H7 (cell line): ENCODE measurements around the gene GALNT1. TPM values are rescaled to one million over a fixed set of nuclear protein-coding genes. Genes with fewer than 3 reads are reported as not detected.

Source experiments
- DNase-seq: peaks from one replicate; pipeline ENCODE4 v3.0.0; 2012
- H3K27me3 ChIP-seq: 2 replicates; pipeline ENCODE4 v1.6.0; 2011; ENCODE audit warnings: mild to moderate bottlenecking, low read length; ENCODE audit not compliant: control insufficient read depth, insufficient read depth
- H3K36me3 ChIP-seq: replicated peaks from 2 replicates; pipeline ENCODE4 v1.5.1; 2011; ENCODE audit warnings: low read length; ENCODE audit not compliant: control insufficient read depth, insufficient read depth
- H3K4me3 ChIP-seq: 2 replicates; pipeline ENCODE4 v1.5.1; 2011; ENCODE audit warnings: low read depth, mild to moderate bottlenecking, control low read depth, low read length, moderate library complexity; ENCODE audit not compliant: insufficient read depth
- total RNA-seq: library from RNA; depleted of rRNA; stranded (reverse); fragments of >200 nt; shearing (Covaris generic); gene quantifications from 2 replicates; pipeline ENCODE4 v1.2.3, GENCODE V29; 2014

The GALNT1 gene
- total RNA-seq, 1 experiment from 2014 or later = 83.3 TPM

DNA sequence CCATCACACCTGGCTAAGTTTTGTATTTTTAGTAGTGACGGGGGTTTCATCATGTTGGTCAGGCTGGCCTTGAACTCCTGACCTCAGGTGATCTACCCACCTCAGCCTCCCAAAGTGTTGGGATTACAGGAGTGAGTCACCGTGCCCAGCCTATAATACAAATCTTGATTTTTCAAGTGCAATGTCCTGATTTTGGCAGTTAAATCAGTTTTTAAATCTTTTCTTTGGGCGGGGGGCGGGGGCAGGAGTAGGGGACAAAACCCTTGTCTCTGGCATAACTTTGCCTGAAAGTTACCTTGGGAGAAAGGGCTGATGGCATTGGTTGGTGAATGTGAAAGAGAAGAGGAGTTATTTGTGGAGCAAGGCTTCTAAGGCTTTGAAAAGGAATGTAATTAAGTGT lies 12.3 kb downstream of the GALNT1 start:
- no peaks in the 10 kb centered on the region for H3K36me3 ChIP-seq
- no peaks in the 10 kb centered on the region for H3K27me3 ChIP-seq
- H3K4me3 ChIP-seq = no peak overlapping the region
- no peak for DNase-seq

DNA sequence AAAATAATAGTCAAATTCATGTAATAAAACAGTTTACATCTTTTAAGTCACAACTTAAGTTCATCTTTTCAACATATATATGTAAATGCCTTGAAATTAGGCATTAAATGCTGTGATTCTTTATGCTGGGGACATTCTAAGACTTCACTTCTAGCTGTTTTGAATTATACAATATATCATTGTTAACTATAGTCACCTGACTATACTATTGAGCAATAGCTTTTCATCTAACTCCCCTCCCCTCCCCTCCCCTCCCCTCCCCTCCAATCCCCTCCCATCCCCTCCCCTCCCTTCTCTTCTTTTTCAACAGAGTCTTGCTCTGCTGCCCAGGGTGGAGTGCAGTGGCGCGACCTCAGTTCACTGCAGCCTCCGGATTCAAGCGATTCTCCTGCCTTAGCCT lies 16.2 kb downstream of the GALNT1 start:
- Histone ChIP-seq H3K27me3 (no peaks in the 10 kb centered on the region), H3K36me3 (no peaks in the 10 kb centered on the region), H3K4me3 (no peak overlapping the region)
- no peak for DNase-seq

DNA sequence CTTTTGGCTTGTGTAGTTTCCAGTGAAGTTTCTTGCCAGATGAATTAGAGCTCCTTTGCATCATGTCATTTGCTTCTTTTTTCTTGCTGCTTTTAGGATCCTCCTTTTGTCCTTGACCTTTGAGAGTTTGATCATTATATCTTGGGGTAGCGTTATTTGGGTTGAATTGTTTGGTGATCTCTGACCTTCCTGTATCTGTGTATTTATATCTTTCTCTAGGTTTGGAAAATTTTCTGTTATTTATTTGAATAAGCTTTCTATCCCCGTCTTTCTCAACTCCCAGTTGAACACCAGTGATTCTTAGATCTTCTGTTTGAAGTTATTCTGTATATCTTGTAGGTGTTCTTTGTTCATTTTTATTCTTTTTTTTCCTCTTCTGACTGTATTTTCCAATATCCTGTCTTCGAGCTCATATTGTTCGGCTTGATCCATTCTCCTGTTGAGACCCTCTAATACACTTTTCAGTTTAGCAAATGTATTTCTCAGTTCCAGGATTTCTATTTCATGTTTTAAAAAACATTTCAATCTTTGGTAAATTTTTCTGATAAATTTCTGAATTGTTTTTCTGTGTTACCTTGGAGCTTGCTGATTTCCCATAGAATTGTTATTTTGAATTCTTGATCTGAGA lies 20.8 kb downstream of the GALNT1 start:
- Histone ChIP-seq H3K36me3 (no peaks in the 10 kb centered on the region), H3K4me3 (no peak overlapping the region), H3K27me3 (no peaks in the 10 kb centered on the region)
- DNase-seq = no peak

DNA sequence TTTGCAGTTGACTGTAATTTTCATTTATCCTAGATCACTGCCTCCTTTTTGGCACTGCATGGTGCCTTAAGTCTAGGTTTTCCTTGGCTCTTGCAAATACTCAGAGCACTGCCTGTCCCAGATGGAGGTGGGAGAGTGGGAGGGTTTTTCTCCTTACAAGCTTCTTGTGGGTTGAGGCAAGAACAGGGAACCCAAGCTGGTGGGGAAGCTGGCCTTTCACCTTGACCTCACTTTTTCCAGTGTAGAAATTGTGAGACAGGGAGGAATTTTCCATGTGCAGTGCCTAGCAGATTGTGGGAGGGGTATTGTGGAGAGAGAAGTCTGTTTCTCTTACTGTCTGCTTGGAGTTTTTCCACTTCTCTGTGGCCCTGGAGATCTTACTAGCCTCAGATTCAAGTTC lies 21.5 kb downstream of the GALNT1 start:
- DNase-seq = no peak
- H3K27me3 ChIP-seq = no peaks in the 10 kb centered on the region
- no peak overlapping the region for H3K4me3 ChIP-seq
- no peaks in the 10 kb centered on the region for H3K36me3 ChIP-seq

DNA sequence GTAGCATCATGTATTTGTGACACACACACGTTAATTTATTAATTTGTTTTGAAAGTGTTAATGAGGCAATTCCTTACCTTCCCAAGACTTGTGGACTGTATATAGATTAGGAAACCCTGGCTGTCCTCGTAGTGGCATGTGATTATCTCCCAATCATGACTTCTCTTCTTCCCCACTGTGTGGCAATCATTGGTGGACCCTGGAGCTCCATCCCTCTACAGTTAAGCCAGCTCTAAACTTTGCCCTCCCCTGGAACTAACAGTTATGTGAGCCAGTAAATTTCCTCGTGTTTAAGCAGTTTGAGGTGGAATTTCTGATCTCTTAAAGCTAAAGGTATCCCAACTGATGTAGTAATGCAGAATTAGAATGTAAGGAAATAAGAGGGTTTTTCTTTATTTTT lies 22.0 kb downstream of the GALNT1 start:
- no peak for DNase-seq
- Histone ChIP-seq H3K27me3 (no peaks in the 10 kb centered on the region), H3K36me3 (no peaks in the 10 kb centered on the region), H3K4me3 (no peak overlapping the region)

DNA sequence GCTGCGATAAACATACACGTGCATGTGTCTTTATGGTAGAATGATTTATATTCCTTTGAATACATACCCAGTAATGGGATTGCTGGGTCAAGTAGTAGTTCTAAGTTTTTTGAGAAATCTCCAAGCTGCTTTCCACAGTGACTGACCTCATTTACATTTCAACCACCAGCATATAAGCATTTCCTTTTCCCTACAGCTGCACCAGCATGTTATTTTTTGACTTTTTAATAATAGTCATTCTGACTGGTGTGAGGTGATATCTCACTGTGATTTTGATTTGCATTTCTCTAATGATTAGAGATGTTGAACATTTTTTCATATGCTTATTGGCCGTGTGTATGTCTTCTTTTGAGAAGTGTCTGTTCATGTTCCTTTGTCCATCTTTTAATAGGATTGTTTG lies 22.8 kb downstream of the GALNT1 start:
- H3K36me3 ChIP-seq = no peaks in the 10 kb centered on the region
- no peak overlapping the region for H3K4me3 ChIP-seq
- no peaks in the 10 kb centered on the region for H3K27me3 ChIP-seq
- no peak for DNase-seq

DNA sequence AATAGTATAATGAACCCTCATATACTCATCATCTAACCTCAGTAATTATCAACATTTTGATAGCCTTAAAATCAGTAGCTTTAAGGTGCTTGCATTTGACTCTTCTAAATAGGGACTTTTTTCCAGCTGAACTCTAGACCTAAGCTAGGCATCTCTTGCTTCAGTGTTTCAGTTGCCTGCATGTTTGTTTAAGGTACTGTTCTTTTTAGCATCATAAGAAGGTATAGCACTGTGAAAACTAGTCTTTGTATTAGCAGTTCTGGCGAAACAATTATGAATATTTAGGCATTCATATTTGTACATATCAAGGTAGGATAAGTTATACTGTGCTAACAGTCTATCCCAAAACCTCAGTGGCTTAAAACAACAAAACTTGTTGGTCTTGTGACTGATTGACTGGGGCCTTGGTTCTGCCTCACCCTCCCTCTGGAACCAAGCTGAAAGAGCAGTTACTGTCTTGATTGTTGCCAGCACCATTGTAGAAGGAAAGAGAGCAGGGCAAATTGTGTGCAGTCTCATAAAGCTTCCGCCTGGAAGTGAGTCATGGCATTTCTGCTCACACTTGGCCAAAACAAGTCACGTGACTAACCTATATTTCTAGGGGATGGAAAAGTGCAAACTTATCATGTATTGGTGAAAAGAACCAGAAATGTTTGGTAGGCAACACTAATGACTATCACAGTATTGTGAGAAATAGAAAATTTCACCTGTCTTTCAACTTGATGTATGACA lies 24.3 kb downstream of the GALNT1 start:
- no peaks in the 10 kb centered on the region for H3K36me3 ChIP-seq
- no peaks in the 10 kb centered on the region for H3K27me3 ChIP-seq
- no peak overlapping the region for H3K4me3 ChIP-seq
- DNase-seq = no peak

DNA sequence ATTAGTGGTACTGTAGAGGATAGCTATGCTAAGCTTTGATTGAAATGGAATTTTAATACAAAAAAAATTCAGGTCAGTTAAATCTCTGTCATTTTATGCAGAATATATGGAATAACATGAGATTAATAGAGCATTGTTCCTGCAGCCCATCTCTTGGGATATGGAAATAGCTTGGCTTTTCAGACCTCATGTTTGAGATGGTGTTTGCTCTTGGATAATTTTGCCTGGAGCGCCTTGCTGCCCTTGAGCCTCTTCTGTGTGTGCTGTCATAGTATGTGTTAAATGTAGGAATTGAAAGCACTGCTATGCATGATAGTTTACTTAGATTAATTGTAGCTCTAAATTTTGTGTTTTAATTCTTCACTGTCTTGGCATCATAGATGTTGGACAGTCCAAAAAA lies 27.7 kb downstream of the GALNT1 start:
- no peaks in the 10 kb centered on the region for H3K36me3 ChIP-seq
- DNase-seq = no peak

DNA sequence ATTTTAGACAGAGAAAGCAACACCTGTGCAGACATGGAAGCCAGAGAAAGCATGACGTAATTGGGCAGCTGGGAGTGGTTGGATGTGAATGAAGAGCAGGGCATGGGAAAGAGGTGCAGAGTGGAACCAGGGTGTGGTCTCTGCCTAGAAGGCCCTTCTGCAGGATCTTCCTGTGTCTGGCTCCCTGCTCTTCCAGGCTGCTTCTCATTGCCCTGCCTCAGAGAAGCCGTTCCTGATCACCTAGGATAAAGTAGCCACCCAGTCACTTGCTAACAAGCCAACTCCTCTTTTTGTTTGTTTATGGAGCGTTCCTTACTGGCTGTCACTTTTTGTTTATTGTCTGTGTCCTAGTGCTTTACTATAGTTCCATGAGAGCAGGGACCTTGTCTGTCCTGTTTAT lies 28.5 kb downstream of the GALNT1 start:
- Histone ChIP-seq H3K27me3 (no peaks in the 10 kb centered on the region), H3K36me3 (no peaks in the 10 kb centered on the region), H3K4me3 (no peak overlapping the region)
- DNase-seq = no peak

More for the DNA sequence above, 27.7 kb downstream of the GALNT1 start:
- no peaks in the 10 kb centered on the region for H3K27me3 ChIP-seq
- H3K4me3 ChIP-seq = no peak overlapping the region

DNA sequence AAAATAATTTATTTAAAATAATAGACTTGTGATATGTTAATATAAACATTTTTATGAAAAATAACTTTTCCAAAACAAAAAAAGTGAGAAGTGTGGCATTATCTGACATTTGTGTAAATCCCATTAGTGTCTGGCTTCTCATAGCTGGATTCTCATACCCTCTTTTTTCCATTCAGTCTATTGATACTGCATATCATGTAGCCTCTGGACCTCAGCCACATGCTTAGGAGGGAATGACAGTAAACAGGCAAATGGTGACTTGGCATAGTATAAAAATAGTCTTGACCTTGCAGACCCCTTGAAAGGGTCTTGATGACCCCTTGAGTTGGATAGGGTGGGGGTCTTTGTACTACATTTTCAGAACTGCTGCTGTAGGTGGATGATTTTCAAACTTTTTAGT lies 29.2 kb downstream of the GALNT1 start:
- Histone ChIP-seq H3K36me3 (no peaks in the 10 kb centered on the region), H3K27me3 (no peaks in the 10 kb centered on the region), H3K4me3 (no peak overlapping the region)
- no peak for DNase-seq

DNA sequence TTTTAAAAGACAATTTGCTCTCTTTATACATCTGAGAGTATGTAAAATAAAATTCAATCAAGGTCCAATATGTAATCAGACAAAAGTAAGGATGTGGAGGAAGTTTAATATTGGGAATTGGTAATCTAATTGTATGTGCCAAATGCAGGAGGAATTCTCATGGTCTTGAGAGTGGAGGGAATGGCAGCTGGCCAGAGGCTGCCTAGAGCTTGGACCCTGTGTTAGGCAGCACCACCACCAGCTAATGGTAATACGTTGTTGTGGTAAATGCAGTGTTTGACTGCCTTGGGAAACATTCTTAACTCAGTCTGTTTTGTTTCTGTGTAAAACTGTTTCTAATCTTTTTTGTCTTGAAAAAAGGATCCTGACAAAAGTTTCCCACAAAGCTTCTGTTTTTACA lies 30.0 kb downstream of the GALNT1 start:
- no peak overlapping the region for H3K4me3 ChIP-seq
- H3K27me3 ChIP-seq = no peaks in the 10 kb centered on the region
- DNase-seq = no peak
- H3K36me3 ChIP-seq = no peaks in the 10 kb centered on the region

DNA sequence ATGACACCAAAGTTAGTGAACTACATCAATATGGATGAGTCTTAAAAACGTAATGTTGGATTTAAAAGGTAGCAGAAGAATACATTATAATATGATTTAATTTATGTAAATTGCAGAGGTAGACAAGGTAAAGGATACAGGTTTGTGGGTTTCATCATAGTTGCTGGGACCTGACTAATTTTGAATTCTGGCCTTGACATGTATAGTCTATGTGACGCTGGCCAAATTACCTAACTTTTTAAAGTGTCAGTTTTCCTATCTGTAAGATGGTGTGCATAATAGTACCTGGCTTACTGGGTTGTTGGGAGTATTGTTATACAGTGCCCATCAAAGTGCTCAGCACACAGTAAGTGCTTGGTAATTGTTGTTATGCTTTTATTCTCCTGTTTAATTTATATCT lies 34.5 kb downstream of the GALNT1 start:
- Histone ChIP-seq H3K36me3 (no peaks in the 10 kb centered on the region), H3K27me3 (no peaks in the 10 kb centered on the region), H3K4me3 (no peak overlapping the region)
- no peak for DNase-seq

DNA sequence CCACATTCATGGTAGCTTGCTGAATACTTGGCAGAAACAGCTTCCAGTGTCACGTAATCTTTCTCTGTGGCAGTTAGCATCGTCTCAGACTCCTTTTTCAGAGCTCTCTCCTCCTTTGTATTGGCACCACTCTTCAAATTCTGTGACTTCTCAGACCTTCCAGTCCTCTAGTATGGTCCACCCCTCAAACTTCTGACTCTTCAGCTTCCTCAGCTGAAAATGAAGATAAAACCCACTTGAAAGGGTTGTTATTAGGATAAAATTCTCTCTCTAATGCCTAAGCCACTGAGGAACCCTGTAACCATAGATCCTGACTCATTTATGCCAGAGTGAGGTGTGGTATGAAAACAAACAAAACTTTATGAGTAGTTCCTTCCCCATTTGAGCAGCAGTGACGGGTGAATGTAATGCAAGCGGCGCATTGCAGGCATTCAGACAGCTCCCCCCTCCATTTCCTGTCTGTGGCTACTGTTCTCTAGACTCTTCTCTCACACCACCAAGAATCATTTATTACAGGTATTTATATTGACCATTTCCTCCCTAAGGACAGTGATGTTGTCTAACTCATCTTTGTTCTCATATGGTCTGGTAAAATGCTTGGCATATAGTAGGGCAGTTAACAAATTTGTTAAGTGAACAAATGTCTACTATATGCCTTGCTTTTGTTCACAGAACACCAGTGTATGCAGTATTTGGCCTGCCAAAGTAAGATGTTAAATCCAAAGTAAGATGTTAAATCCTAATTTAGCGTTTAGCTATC lies 35.3 kb downstream of the GALNT1 start:
- no peaks in the 10 kb centered on the region for H3K27me3 ChIP-seq
- H3K36me3 ChIP-seq = no peaks in the 10 kb centered on the region
- DNase-seq = no peak
- H3K4me3 ChIP-seq = no peak overlapping the region

DNA sequence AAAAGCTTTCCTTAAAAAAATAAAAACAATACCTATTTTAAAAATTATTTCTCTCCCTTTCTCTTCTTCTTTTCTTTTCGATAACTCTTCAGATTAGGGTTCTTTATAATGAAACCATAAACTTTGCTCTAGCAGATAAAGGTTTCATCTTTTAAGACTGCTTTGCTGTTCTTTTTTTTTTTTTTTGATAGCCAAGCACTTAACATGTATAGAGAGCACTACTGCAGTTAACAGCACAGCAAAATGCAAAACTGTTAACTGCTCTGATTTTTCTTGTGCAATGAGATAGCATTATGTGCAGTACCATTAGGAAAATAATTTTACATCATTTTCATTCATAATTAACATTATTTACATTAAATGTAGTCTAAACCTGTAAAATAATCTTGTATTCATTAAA lies 36.3 kb downstream of the GALNT1 start:
- no peak for DNase-seq
- H3K36me3 ChIP-seq = no peaks in the 10 kb centered on the region
- no peak overlapping the region for H3K4me3 ChIP-seq
- H3K27me3 ChIP-seq = no peaks in the 10 kb centered on the region

DNA sequence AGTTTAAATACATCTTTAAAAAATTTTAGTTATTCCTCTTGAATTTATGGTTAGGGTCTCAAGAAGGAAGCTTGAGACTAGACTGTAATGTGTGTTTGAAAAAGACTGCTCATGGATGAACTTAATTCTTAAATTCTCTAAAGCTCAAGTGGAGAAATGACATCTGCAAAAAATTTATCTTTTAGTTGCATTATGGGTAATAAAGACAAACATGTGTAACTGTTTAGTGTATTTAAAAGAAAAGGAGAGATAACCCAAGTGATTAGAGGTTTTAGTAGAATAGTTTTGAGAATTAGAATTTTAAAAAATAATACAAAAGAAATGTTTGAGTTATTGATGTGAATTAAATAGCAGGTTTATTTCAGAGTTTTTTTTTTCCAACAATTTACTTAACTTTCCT lies 36.7 kb downstream of the GALNT1 start:
- Histone ChIP-seq H3K4me3 (no peak overlapping the region), H3K36me3 (no peaks in the 10 kb centered on the region), H3K27me3 (no peaks in the 10 kb centered on the region)
- no peak for DNase-seq
